B cell (primary cell): Measurements from ENCODE around the gene CHST15. TPM values are rescaled to one million over a fixed set of nuclear protein-coding genes. Genes with fewer than 3 reads are reported as not detected.

Experiments
- ATAC-seq: fragments of 200-7000 bp; cut with Tn5 transposase; one replicate; pipeline ENCODE4 v1.10.0; 2021; ENCODE audit warnings: low read depth, mild to moderate bottlenecking, moderate number of reproducible peaks, moderate library complexity
- CTCF ChIA-PET: fragments of 350-600 bp; sonication (Branson Sonifier 250); formaldehyde crosslinking; loops from one replicate; lab custom pipeline; 2021; ENCODE audit warnings: antibody characterized with exemption, inconsistent platforms; lab: Charles Lee
- POLR2A ChIA-PET: fragments of 350-600 bp; sonication (Branson Sonifier 250); formaldehyde crosslinking; loops from one replicate; lab custom pipeline; 2021; ENCODE audit warnings: antibody characterized with exemption; lab: Charles Lee
- DNase-seq: peaks from one replicate; pipeline ENCODE4 v3.0.0; 2013
- H2AFZ ChIP-seq: 2 replicates; pipeline ENCODE4 v1.6.1; 2012; ENCODE audit warnings: mild to moderate bottlenecking, low read depth, low read length; ENCODE audit not compliant: insufficient read depth, poor library complexity, severe bottlenecking
- H3K27ac ChIP-seq, 2 donors: 1 replicate in 1 of 2; 2 replicates in 1 of 2; pipeline ENCODE4 v1.5.1; 2012 to 2013; ENCODE audit warnings: low read length in 2 of 2, mild to moderate bottlenecking in 2 of 2, moderate library complexity in 1 of 2
- H3K27me3 ChIP-seq, 4 experiments: fragments of 200-600 bp in 1 of 4; sonication (generic) in 1 of 4; replicated peaks in 1 of 4; 1 replicate in 2 of 4; 2 replicates in 2 of 4; pipeline versions ENCODE4 v1.6.1 to v1.7.0; 2013 to 2016; ENCODE audit warnings: low read length in 3 of 4, mild to moderate bottlenecking in 2 of 4, mixed read lengths in 1 of 4, moderate library complexity in 1 of 4; ENCODE audit not compliant: insufficient read depth in 4 of 4, control insufficient read depth in 3 of 4; ENCODE audit errors: control extremely low read depth in 1 of 4
- H3K36me3 ChIP-seq, 2 experiments: replicated peaks in 1 of 2; 1 replicate in 1 of 2; 2 replicates in 1 of 2; pipeline versions ENCODE4 v1.6.1 to v1.7.1; 2013; ENCODE audit warnings: low read length in 1 of 2; ENCODE audit not compliant: insufficient read depth in 2 of 2, control insufficient read depth in 1 of 2; ENCODE audit errors: control extremely low read depth in 1 of 2, extremely low read depth in 1 of 2
- H3K4me1 ChIP-seq, 2 donors: fragments of 200-600 bp in 1 of 2; sonication (generic) in 1 of 2; 1 replicate in 1 of 2; 2 replicates in 1 of 2; pipeline versions ENCODE4 v1.5.1 to v1.6.1; 2013 to 2017; ENCODE audit warnings: low read length in 2 of 2; ENCODE audit not compliant: control insufficient read depth in 2 of 2, insufficient read depth in 2 of 2
- H3K4me2 ChIP-seq: replicated peaks from 2 replicates; pipeline ENCODE3; 2012; ENCODE audit warnings: mild to moderate bottlenecking, low read depth, low read length; ENCODE audit not compliant: poor library complexity, severe bottlenecking
- H3K4me3 ChIP-seq, 5 experiments: fragments of 200-600 bp in 1 of 5; sonication (generic) in 1 of 5; 1 replicate in 3 of 5; 2 replicates in 2 of 5; pipeline versions ENCODE4 v1.5.1 to v1.7.0; 2011 to 2016; ENCODE audit warnings: low read length in 4 of 5, mild to moderate bottlenecking in 4 of 5, low read depth in 2 of 5, control low read depth in 1 of 5, moderate library complexity in 1 of 5; ENCODE audit not compliant: insufficient read depth in 1 of 5; ENCODE audit errors: control extremely low read depth in 1 of 5, extremely low read depth in 1 of 5
- H3K79me2 ChIP-seq: fragments of 200-600 bp; sonication (generic); one replicate; pipeline ENCODE4 v1.6.0; 2016; ENCODE audit warnings: low read length; ENCODE audit not compliant: control insufficient read depth, insufficient read depth
- H3K9ac ChIP-seq: fragments of 200-600 bp; sonication (generic); 2 replicates; pipeline ENCODE4 v1.6.1; 2017; ENCODE audit warnings: mild to moderate bottlenecking, low read length, moderate library complexity
- H3K9me3 ChIP-seq, 3 donors: one replicate each; pipeline versions ENCODE4 v1.6.1 to v1.7.1; 2013; ENCODE audit warnings: low read length in 2 of 3; ENCODE audit not compliant: control insufficient read depth in 2 of 3, insufficient read depth in 1 of 3; ENCODE audit errors: control extremely low read depth in 1 of 3
- H4K20me1 ChIP-seq: 2 replicates; pipeline ENCODE4 v1.6.0; 2012; ENCODE audit warnings: mild to moderate bottlenecking, low read length; ENCODE audit not compliant: insufficient read depth, control insufficient read depth, poor library complexity, severe bottlenecking
- H3K27ac Mint-ChIP-seq: one replicate; pipeline ENCODE4 v1.8.0; 2021; ENCODE audit warnings: mixed read lengths
- H3K27me3 Mint-ChIP-seq: one replicate; pipeline ENCODE4 v1.8.0; 2021; ENCODE audit warnings: mixed read lengths
- H3K4me1 Mint-ChIP-seq: one replicate; pipeline ENCODE4 v1.8.0; 2021; ENCODE audit warnings: mixed read lengths
- H3K4me3 Mint-ChIP-seq: one replicate; pipeline ENCODE4 v1.8.0; 2021; ENCODE audit warnings: mixed read lengths
- H3K9me3 Mint-ChIP-seq: one replicate; pipeline ENCODE4 v1.8.0; 2022; ENCODE audit warnings: mixed read lengths; ENCODE audit not compliant: insufficient read depth
- CTCF ChIP-seq: fragments of 200-600 bp; IDR thresholded peaks from one replicate; pipeline ENCODE4 v1.8.0; 2022; ENCODE audit warnings: antibody characterized with exemption, mild to moderate bottlenecking
- EZH2 ChIP-seq: IDR thresholded peaks from 2 replicates; pipeline ENCODE4 v1.6.1; 2012; ENCODE audit warnings: borderline replicate concordance, low read depth, mild to moderate bottlenecking, moderate library complexity, low read length; ENCODE audit not compliant: insufficient read depth, poor library complexity, severe bottlenecking
- WGBS: methylation state at CpG from one replicate; pipeline ENCODE4 v1.1.5; 2013; ENCODE audit warnings: missing lambda C conversion rate; ENCODE audit not compliant: insufficient coverage; 5-methylcytosine and 5-hydroxymethylcytosine counted together
- intact Hi-C: fragments of 100-400 bp; cut with micrococcal nuclease; formaldehyde crosslinking; loops from one replicate; pipeline ENCODE4 v1.10.0; 2022
- polyA plus RNA-seq: library from polyadenylated mRNA; depleted of rRNA; stranded (reverse); fragments of >200 nt; gene quantifications from 2 replicates; pipeline ENCODE4 v1.2.3, GENCODE V29; 2012
- total RNA-seq, 2 donors: library from RNA; stranded (reverse); fragments of 120-200 nt in 1 of 2; gene quantifications; 1 replicate in 1 of 2; 2 replicates in 1 of 2; pipeline versions ENCODE4 v1.2.3 to v1.2.4, GENCODE V29; 2013 to 2022

CHST15 gene
- total and polyA plus RNA-seq, 2 donors (not counting 1 experiment from before 2014, with no cell fraction given): 17.9 to 75.4 TPM

DNA sequence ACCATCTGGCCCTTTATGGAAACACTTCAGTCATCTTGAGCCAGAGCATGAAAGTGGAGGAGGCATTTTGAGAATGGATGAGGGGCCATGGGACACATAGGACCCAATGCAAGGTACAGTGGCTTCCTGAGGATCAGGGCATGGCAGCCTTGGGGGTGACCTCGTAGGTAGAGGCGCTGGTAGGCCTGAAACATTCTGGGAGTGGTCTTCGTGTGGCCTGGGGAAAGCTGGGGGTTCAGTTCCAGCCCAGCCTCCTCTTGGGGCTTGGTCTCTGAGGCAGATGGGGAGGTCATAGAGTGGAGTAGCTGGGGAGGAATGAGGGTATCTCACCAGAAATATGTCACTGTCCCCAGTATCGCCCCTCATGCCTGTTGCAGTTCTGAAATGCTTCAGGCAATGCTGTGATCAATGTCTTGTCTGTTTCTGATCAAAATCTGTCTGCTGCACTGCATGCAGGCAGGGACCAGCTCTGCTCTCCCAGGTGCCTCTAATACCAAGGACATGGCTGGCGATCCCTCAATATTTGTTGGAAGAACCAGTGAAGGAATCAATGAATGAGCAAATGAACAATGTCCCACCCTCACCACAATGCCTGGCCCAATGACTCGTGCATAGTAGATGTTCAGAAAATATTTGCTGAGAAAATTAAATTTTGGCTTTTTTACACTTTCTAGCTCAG lies 90.9 kb downstream of the CHST15 start:
- H3K9me3 ChIP-seq: no peaks in the 10 kb centered on the region
- POLR2A ChIA-PET: no interaction called here
- no peaks in the 10 kb centered on the region for H3K79me2 ChIP-seq
- no peak overlapping the region for H2AFZ ChIP-seq
- H3K9ac ChIP-seq: no peak overlapping the region
- CTCF ChIA-PET: interaction anchor here (0.6 to 3.1 kb wide), 3 partner anchors 8 to 386 kb away, joined by 3 to 14 read pairs (median 3); no protein-coding TSS in a partner anchor
- Mint-ChIP-seq H3K27ac (peak overlapping the region; percentile 11), H3K9me3 (no peaks in the 10 kb centered on the region), H3K4me3 (no peak overlapping the region), H3K27me3 (no peaks in the 10 kb centered on the region), H3K4me1 (peaks cover 8% of the 10 kb centered on the region)
- H3K27me3 ChIP-seq: no peaks in the 10 kb centered on the region
- H3K4me3 ChIP-seq: no peak overlapping the region
- H4K20me1 ChIP-seq: peaks cover 7% of the 10 kb centered on the region
- H3K4me1 ChIP-seq: peaks cover 3% of the 10 kb centered on the region in 2 donors
- no peak overlapping the region for H3K4me2 ChIP-seq
- ATAC-seq (no peak), DNase-seq (no peak)
- TF ChIP-seq EZH2 (no peak), CTCF (no peak)
- H3K36me3 ChIP-seq: peaks cover 0 to 11% of the 10 kb centered on the region in 2 experiments
- 82% methylated on average over 4 of the region's 6 CpGs for WGBS
- no peak overlapping the region for H3K27ac ChIP-seq
- intact Hi-C loops: no loop called here

DNA sequence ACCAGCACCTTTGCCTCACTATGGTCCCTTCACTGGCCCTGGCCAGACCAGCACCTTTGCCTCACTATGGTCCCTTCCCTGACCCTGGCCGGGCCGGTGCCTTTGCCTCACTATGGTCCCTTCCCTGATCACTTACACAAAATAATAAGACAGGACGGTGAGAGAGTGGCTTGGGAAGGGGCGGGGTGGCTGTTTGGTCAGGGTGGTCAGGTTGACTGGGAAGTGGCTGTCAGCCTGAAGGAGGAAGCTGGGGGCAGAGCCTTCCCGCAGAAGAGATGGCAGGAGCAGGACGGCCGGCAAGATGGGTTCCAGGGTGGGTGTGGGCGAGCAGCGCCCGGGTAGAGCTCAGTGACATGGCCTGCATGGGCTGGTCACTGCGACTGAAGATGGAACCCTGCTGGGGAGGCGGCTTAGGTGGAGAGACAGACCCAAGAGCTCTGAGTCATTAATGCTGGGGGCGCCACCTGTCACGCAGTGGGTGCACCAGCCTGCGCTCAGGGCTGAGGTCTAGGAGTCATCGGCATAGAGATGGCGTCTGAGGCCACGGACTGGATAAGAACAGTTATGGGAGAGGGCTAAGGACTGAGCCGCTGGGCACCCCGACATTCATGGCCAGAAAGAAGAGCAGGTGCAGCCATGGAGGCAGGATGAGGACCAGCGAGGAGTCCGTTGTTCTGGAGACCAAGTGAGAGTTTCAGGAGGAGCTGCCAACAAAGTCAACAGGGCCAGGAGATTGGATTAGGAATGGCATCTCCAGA lies 91.8 kb downstream of the CHST15 start:
- no peaks in the 10 kb centered on the region for H3K79me2 ChIP-seq
- H4K20me1 ChIP-seq: peaks cover under 1% of the 10 kb centered on the region
- peaks cover 0 to 2% of the 10 kb centered on the region in 2 experiments for H3K36me3 ChIP-seq
- H3K9me3 Mint-ChIP-seq: no peaks in the 10 kb centered on the region
- WGBS: 96% methylated on average over 19 of the region's 22 CpGs
- TF ChIP-seq CTCF (no peak), EZH2 (no peak)
- ChIA-PET CTCF (interaction anchor here (0.6 kb wide), 1 partner anchor 382 kb away, joined by 3 read pairs; no protein-coding TSS in a partner anchor), POLR2A (no interaction called here)
- DNase-seq (no peak), ATAC-seq (no peak)
- peak overlapping the region; percentile 23 for H3K27ac Mint-ChIP-seq
- H3K4me2 ChIP-seq: no peak overlapping the region
- no peaks in the 10 kb centered on the region for H3K27me3 ChIP-seq
- H3K27ac ChIP-seq: no peak overlapping the region
- no peak overlapping the region for H2AFZ ChIP-seq
- intact Hi-C loops: no loop called here
- H3K4me1 ChIP-seq: peaks cover 3 to 10% of the 10 kb centered on the region in 2 donors
- H3K27me3 Mint-ChIP-seq: no peaks in the 10 kb centered on the region
- H3K9ac ChIP-seq: no peak overlapping the region
- H3K9me3 ChIP-seq: no peaks in the 10 kb centered on the region
- H3K4me3 ChIP-seq: no peak overlapping the region
- H3K4me3 Mint-ChIP-seq: no peak overlapping the region
- H3K4me1 Mint-ChIP-seq: peaks cover 14% of the 10 kb centered on the region
